HL-60 (cell line): Measurements from ENCODE around the gene TCEAL6.

Experiments used
- DNase-seq, 2 experiments: peaks; one replicate each; pipeline ENCODE4 v3.0.0-alpha.2; 2010 to 2020; ENCODE audit warnings: low read depth in 1 of 2, low spot score in 1 of 2
- H3K27ac ChIP-seq: fragments of 250-450 bp; sonication (Bioruptor Pico); replicated peaks from 2 replicates; pipeline ENCODE4 v1.5.1; 2020; ENCODE audit warnings: mild to moderate bottlenecking, moderate library complexity
- H3K27me3 ChIP-seq: fragments of 250-450 bp; sonication (Bioruptor Pico); 2 replicates; pipeline ENCODE4 v1.5.1; 2021; ENCODE audit warnings: mild to moderate bottlenecking, moderate library complexity; ENCODE audit not compliant: insufficient read depth, poor library complexity, severe bottlenecking
- H3K4me3 ChIP-seq: replicated peaks from 2 replicates; pipeline ENCODE4 v1.5.1; 2011; ENCODE audit warnings: mild to moderate bottlenecking, control low read depth, low read length; ENCODE audit not compliant: insufficient read depth
- GABPA ChIP-seq: IDR thresholded peaks from 2 replicates; pipeline ENCODE4 v1.6.1; 2012; ENCODE audit warnings: low read depth
- POLR2AphosphoS5 ChIP-seq: IDR thresholded peaks from 2 replicates; pipeline ENCODE4 v1.6.1; 2012; ENCODE audit warnings: low read depth
- SPI1 ChIP-seq: IDR thresholded peaks from 2 replicates; pipeline ENCODE4 v1.6.1; 2012; ENCODE audit warnings: low read depth, mild to moderate bottlenecking, borderline replicate concordance
- TF ChIP-seq, protein P1 (sequence below): IDR thresholded peaks from 2 replicates; pipeline ENCODE4 v1.6.1; 2012; ENCODE audit warnings: low read depth; ENCODE audit not compliant: insufficient replicate concordance
- TF ChIP-seq, protein P2 (sequence below): IDR thresholded peaks from one replicate; pipeline ENCODE4 v1.5.1; 2011; ENCODE audit warnings: low read length, control low read depth, inconsistent platforms; ENCODE audit not compliant: insufficient read depth

TCEAL6 gene

DNA sequence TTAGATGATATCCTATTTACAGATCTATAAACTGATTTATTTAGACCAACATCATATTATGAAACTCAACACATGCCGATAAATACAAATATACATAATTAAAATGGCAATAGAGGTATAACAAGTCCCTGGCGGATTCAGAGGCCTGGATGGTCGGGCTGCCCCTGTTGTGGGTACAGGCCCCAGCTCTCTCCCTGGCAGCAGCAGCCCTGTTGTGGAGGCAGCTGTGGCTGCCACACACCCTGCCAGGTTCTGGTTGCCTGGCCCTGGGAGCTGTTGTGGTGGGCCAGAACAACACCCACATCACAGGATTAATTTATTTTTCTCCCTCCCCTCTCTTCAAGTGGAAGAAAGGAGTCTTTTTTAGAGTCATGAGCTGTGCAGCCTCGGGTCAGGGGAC, 28.9 kb downstream of the TCEAL6 start:
- Histone ChIP-seq H3K4me3 (no peak overlapping the region), H3K27ac (no peak overlapping the region), H3K27me3 (no peaks in the 10 kb centered on the region)
- TF ChIP-seq, protein P1, sequence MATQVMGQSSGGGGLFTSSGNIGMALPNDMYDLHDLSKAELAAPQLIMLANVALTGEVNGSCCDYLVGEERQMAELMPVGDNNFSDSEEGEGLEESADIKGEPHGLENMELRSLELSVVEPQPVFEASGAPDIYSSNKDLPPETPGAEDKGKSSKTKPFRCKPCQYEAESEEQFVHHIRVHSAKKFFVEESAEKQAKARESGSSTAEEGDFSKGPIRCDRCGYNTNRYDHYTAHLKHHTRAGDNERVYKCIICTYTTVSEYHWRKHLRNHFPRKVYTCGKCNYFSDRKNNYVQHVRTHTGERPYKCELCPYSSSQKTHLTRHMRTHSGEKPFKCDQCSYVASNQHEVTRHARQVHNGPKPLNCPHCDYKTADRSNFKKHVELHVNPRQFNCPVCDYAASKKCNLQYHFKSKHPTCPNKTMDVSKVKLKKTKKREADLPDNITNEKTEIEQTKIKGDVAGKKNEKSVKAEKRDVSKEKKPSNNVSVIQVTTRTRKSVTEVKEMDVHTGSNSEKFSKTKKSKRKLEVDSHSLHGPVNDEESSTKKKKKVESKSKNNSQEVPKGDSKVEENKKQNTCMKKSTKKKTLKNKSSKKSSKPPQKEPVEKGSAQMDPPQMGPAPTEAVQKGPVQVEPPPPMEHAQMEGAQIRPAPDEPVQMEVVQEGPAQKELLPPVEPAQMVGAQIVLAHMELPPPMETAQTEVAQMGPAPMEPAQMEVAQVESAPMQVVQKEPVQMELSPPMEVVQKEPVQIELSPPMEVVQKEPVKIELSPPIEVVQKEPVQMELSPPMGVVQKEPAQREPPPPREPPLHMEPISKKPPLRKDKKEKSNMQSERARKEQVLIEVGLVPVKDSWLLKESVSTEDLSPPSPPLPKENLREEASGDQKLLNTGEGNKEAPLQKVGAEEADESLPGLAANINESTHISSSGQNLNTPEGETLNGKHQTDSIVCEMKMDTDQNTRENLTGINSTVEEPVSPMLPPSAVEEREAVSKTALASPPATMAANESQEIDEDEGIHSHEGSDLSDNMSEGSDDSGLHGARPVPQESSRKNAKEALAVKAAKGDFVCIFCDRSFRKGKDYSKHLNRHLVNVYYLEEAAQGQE = no peak
- TF ChIP-seq SPI1 = no peak
- TF ChIP-seq GABPA = no peak
- no peak for TF ChIP-seq POLR2AphosphoS5
- TF ChIP-seq, protein P2, sequence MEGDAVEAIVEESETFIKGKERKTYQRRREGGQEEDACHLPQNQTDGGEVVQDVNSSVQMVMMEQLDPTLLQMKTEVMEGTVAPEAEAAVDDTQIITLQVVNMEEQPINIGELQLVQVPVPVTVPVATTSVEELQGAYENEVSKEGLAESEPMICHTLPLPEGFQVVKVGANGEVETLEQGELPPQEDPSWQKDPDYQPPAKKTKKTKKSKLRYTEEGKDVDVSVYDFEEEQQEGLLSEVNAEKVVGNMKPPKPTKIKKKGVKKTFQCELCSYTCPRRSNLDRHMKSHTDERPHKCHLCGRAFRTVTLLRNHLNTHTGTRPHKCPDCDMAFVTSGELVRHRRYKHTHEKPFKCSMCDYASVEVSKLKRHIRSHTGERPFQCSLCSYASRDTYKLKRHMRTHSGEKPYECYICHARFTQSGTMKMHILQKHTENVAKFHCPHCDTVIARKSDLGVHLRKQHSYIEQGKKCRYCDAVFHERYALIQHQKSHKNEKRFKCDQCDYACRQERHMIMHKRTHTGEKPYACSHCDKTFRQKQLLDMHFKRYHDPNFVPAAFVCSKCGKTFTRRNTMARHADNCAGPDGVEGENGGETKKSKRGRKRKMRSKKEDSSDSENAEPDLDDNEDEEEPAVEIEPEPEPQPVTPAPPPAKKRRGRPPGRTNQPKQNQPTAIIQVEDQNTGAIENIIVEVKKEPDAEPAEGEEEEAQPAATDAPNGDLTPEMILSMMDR = no peak
- DNase-seq = no peak
